K562 (cell line): ENCODE measurements around the gene C4BPB. TPM values are rescaled to one million over a fixed set of nuclear protein-coding genes. Genes with fewer than 3 reads are reported as not detected.
A peak's percentile ranks its signal among the peaks of the same experiment; 100 is the strongest.

ENCODE experiments used
- C11orf30 ChIP-seq: fragments of 450-650 bp; IDR thresholded peaks from 2 replicates; pipeline ENCODE4 v1.6.1; 2016; ENCODE audit warnings: low read depth, mild to moderate bottlenecking
- CHCHD3 ChIP-seq: fragments of 250-450 bp; sonication (Bioruptor Pico); IDR thresholded peaks from 2 replicates; pipeline ENCODE4 v2.1.2; 2022; ENCODE audit warnings: mild to moderate bottlenecking
- CHD1 ChIP-seq: fragments of 200-600 bp; sonication (generic); IDR thresholded peaks from one replicate; pipeline ENCODE4 v1.6.1; 2012; ENCODE audit warnings: mild to moderate bottlenecking, moderate library complexity, low read length, inconsistent platforms
- E2F4 ChIP-seq: sonication (generic); formaldehyde crosslinking; IDR thresholded peaks from 2 replicates; pipeline ENCODE4 v1.8.0; 2022; ENCODE audit warnings: mild to moderate bottlenecking, low read depth, missing genetic modification reagents
- FOXP1 ChIP-seq: sonication (generic); formaldehyde crosslinking; IDR thresholded peaks from 2 replicates; pipeline ENCODE4 v1.8.0; 2022; ENCODE audit warnings: mild to moderate bottlenecking, missing genetic modification reagents
- MBD2 ChIP-seq: sonication (generic); IDR thresholded peaks from 2 replicates; pipeline ENCODE4 v1.6.1; 2016; ENCODE audit warnings: low read depth, borderline replicate concordance
- MGA ChIP-seq: fragments of 450-650 bp; IDR thresholded peaks from 2 replicates; pipeline ENCODE4 v1.6.1; 2016; ENCODE audit warnings: mild to moderate bottlenecking, moderate library complexity
- NEUROD1 ChIP-seq: fragments of 150-350 bp; IDR thresholded peaks from 2 replicates; pipeline ENCODE4 v1.6.1; 2014; ENCODE audit warnings: borderline replicate concordance, low read length, low read depth; ENCODE audit not compliant: partially characterized antibody
- PHF20 ChIP-seq: fragments of 450-650 bp; IDR thresholded peaks from 2 replicates; pipeline ENCODE4 v1.6.1; 2018; ENCODE audit not compliant: partially characterized antibody
- SIN3A ChIP-seq, 2 experiments: fragments of 150-350 bp in 1 of 2; IDR thresholded peaks; 2 replicates each; pipeline ENCODE4 v1.6.1; 2011 to 2016; ENCODE audit warnings: borderline replicate concordance in 2 of 2, low read depth in 2 of 2, low read length in 2 of 2, mild to moderate bottlenecking in 2 of 2, moderate library complexity in 2 of 2; ENCODE audit not compliant: control insufficient read depth in 1 of 2
- ZBTB12 ChIP-seq: fragments of 250-450 bp; sonication (Bioruptor Pico); IDR thresholded peaks from 2 replicates; pipeline ENCODE4 v1.4.0; 2020
- ZFX ChIP-seq: sonication (generic); formaldehyde crosslinking; IDR thresholded peaks from 2 replicates; pipeline ENCODE4 v1.8.0; 2022; ENCODE audit warnings: mild to moderate bottlenecking, missing genetic modification reagents, moderate library complexity
- polyA plus RNA-seq, 8 experiments: library from polyadenylated mRNA; depleted of rRNA in 4 of 8; stranded (reverse) in 5 of 8; unstranded in 3 of 8; fragments of >200 nt; fragmentation: Nextera tagmentation in 2 of 8; fragmentation: Illumina TruSeq in 1 of 8; extraction: Ambion mirVana in 2 of 8; extraction: Trizol in 1 of 8; gene quantifications; 2 replicates each; pipeline versions ENCODE4 v1.2.1 to v1.2.3, GENCODE V29; 2011 to 2014; ENCODE audit warnings: inconsistent platforms in 1 of 8, missing spikeins in 1 of 8
- total RNA-seq, 7 experiments: library from RNA; depleted of rRNA in 6 of 7; stranded (reverse); fragments of >200 nt in 6 of 7; fragmentation: Illumina TruSeq in 2 of 7; extraction: Trizol in 2 of 7; gene quantifications; 2 replicates each; pipeline versions ENCODE4 v1.2.1 to v1.2.3, GENCODE V29; 2011 to 2021; ENCODE audit warnings: low replicate concordance in 1 of 7

The C4BPB gene
- total and polyA plus RNA-seq, 9 of the 15 experiments (the other 6 are each of a cell fraction or from before 2014, with no cell fraction given) = not detected

GRCh38 chr1:207050480-207051190 lies 38.0 kb upstream of the C4BPB start (continued):
- no peak for TF ChIP-seq MGA
- TF ChIP-seq CHCHD3 (CRISPR knock-in tag) = no peak
- TF ChIP-seq SIN3A (IDR thresholded peaks at IDR 0.05; ENCODE audit: borderline replicate concordance in 2 of 2, control insufficient read depth in 1 of 2, low read depth in 2 of 2, low read length in 2 of 2) = peak in 1 of 2 experiments; percentile 81; a peak in 1 of 4 replicates
- TF ChIP-seq ZFX (CRISPR knock-in tag) = peak; percentile 92
- TF ChIP-seq E2F4 = peak; percentile 40; the same call in 1 of the 2 replicates
- peak; percentile 79 for TF ChIP-seq CHD1
- peak; percentile 65 for TF ChIP-seq MBD2
- TF ChIP-seq PHF20 = peak; percentile 64
- no peak for TF ChIP-seq ZBTB12 (CRISPR knock-in tag)
- TF ChIP-seq C11orf30 = peak; percentile 24; the same call in 1 of the 2 replicates
- peak; percentile 79 for TF ChIP-seq NEUROD1
- peak; percentile 84 for TF ChIP-seq FOXP1 (CRISPR knock-in tag)
